HT-29 (cell line): ENCODE data around the gene TNIP2. TPM values are rescaled to one million over a fixed set of nuclear protein-coding genes. Genes with fewer than 3 reads are reported as not detected.

Experiments
- DNase-seq: peaks from one replicate; pipeline ENCODE4 v3.0.0-alpha.2; 2015; ENCODE audit warnings: low spot score
- total RNA-seq: library from RNA; depleted of rRNA; stranded (reverse); fragments of >200 nt; shearing (Covaris generic); gene quantifications from 2 replicates; pipeline ENCODE4 v1.2.3, GENCODE V29; 2014; rRNA removed

Gene TNIP2
- total RNA-seq, 1 experiment from 2014 or later: 99.9 TPM

DNA sequence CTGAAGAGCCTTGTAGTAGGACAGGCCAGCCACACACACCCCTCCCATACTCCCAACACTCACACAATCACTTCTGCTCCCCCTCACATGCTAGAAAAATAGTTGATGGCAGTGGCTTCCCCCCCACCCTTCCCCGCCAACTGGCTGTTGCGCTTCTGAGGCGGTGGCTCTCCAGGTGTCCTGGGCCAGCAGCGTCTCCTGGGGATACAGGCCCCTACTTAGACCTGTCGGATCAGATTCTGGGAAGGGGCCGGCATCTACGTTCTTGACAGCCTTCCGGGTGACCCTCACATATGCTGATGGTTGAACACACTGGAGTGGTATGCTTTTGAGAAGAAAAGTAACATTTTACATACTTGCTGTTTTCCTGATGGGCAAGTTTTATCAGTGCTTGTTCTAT lies 39.9 kb downstream of the TNIP2 start:
- no peak for DNase-seq

DNA sequence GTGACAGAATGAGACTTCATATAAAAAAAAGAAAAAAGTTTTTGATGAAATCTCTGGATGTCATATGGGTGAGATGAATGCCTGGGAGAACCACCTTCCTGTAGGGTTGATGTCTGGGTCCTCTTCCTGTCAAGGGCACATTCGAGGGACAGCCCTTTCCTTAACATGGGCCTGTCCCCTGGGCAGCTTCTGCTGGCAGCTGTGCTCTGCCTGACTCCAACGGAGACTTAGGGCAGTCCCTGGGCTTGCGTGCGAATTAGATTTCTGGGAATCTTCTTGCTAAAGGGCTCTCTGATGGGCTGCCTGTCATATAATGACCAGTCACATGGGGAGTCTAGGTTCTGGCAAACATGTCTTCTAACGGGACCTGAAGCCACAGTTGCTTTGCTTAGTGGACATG lies 40.7 kb downstream of the TNIP2 start:
- DNase-seq: no peak

- no peak for DNase-seq
These were observed 41.2 kb downstream of the TNIP2 start for GRCh38 chr4:2714918-2715317.

GRCh38 chr4:2714061-2714770 lies 41.9 kb downstream of the TNIP2 start:
- no peak for DNase-seq

DNA sequence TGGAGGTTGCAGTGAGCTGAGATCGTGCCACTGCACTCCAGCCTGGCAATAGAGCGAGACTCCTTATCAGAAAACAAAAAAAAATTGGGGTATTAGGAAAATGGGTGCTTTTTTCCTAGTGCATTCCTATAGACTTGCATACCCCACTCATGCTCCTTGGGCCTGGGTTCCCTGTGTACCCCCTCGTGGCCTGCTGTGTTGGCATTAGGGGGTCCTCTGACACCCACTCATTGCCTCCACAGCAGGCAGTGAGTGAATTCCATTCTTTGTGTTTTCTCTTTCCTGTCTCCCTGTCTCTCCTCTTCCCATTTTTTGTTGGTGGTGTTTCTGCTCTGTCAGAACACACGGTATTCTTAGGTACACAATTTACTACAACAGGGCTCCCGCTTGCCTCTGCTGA lies 42.8 kb downstream of the TNIP2 start:
- no peak for DNase-seq

GRCh38 chr4:2712261-2712842 lies 43.8 kb downstream of the TNIP2 start:
- peak; percentile 47 for DNase-seq

DNA sequence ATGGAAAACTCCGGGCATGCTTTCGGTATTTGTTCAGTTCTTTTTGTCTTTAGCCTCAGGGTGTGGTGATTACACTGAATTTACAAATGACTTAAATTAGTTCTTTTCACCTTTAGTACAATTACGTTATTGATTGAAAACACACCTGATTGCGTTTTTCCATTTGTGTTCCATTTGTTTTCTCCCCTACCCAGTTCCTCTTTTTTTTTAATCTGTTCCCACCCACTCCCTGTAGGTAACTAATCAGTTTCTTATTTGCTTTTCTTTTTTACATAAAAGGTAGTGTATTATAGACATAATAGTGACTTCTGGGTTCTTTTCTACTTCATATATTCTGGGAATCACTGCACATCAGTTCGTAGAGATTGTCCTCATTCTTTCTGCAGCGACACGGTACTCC lies 53.4 kb downstream of the TNIP2 start:
- DNase-seq: no peak

- no peak for DNase-seq
These were observed 53.8 kb downstream of the TNIP2 start for GRCh38 chr4:2702361-2702760.

GRCh38 chr4:2700031-2700430 lies 56.1 kb downstream of the TNIP2 start:
- no peak for DNase-seq

- no peak for DNase-seq
These were observed 56.6 kb downstream of the TNIP2 start for GRCh38 chr4:2699534-2699933.

- no peak for DNase-seq
These were observed 57.1 kb downstream of the TNIP2 start for GRCh38 chr4:2698951-2699505.

- no peak for DNase-seq
These were observed 57.6 kb downstream of the TNIP2 start for GRCh38 chr4:2698504-2698903.

- DNase-seq: no peak
These were observed 58.1 kb downstream of the TNIP2 start for GRCh38 chr4:2697995-2698414.

DNA sequence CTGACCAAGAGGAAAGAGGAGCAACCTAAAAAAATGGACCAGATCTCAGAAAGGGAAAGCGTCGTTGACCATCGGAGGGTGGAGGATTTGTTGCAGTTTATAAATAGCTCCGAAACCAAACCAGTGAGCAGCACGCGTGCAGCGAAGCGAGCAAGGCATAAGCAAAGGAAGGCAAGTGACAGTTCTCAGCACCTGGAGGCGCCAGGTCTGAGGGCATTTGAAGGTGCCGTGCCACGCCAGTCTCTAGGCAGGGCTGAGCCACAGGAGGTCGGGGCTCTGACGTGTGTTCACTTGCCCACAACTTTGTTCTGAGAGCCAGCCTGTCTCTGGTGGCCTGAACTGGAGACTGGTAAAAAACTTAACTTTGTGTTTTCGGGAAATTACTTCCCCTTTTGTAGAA lies 59.7 kb downstream of the TNIP2 start:
- no peak for DNase-seq

- DNase-seq: no peak
These were observed 60.6 kb downstream of the TNIP2 start for GRCh38 chr4:2695346-2696060.

- DNase-seq: no peak
These were observed 61.4 kb downstream of the TNIP2 start for GRCh38 chr4:2694691-2695090.

DNA sequence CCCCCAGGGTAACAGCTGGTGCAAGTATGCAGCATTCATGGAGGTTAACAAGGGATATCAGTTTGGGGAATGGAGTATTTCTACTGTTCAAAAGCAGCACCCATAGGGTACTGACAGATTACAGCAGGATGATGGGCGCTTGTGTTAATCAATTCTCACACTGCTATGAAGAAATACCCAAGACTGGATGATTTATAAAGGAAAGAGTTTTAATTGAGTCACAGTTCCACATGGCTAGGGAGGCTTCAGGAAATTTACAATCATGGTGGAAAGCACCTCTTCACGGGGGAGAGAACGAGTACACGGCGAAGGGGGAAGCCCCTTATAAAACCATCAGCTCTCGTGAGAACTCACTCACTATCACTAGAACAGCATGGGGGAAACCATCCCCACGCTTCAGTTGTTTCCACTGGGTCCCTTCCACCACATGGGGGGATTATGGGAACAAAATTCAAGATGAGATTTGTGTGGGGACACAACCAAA lies 64.1 kb downstream of the TNIP2 start:
- no peak for DNase-seq

Other genes starting within 250 kb of the TNIP2 start
- 13.5 and 13.8 TPM in 2 replicates for gene FAM193A, start 219.7 kb downstream of the TNIP2 start, total RNA-seq
- gene SH3BP2, start 36.7 kb upstream of the TNIP2 start, total RNA-seq: 122 and 166 TPM in 2 replicates
- gene ADD1, start 87.5 kb upstream of the TNIP2 start, total RNA-seq: 125 and 167 TPM in 2 replicates
- gene NOP14, start 207.1 kb upstream of the TNIP2 start, total RNA-seq: 26.2 and 29.2 TPM in 2 replicates
- 2.3 and 3.7 TPM in 2 replicates for gene GRK4, start 207.2 kb upstream of the TNIP2 start, total RNA-seq